Ascending aorta (tissue), 2 donors: Measurements from ENCODE around the gene FASTK. TPM values are rescaled to one million over a fixed set of nuclear protein-coding genes. Genes with fewer than 3 reads are reported as not detected.

Experiments
- DNase-seq, 2 donors: peaks; one replicate each; pipeline ENCODE4 v3.0.0-alpha.2; 2019; ENCODE audit warnings: low spot score in 2 of 2
- H3K27ac ChIP-seq, 2 donors: fragments of 200-600 bp; sonication (generic); one replicate each; pipeline ENCODE4 v1.5.1; 2016 to 2017; ENCODE audit warnings: mild to moderate bottlenecking in 1 of 2
- H3K27me3 ChIP-seq: fragments of 200-600 bp; sonication (generic); one replicate; pipeline ENCODE4 v1.5.1; 2017
- H3K36me3 ChIP-seq, 2 donors: fragments of 200-600 bp; sonication (generic); one replicate each; pipeline ENCODE4 v1.5.1; 2016
- H3K4me1 ChIP-seq, 2 donors: fragments of 200-600 bp; sonication (generic); one replicate each; pipeline ENCODE4 v1.5.1; 2016 to 2017; ENCODE audit warnings: mild to moderate bottlenecking in 1 of 2
- H3K4me3 ChIP-seq, 2 donors: fragments of 200-600 bp; sonication (generic); one replicate each; pipeline ENCODE4 v1.5.1; 2016 to 2017; ENCODE audit warnings: mild to moderate bottlenecking in 1 of 2
- H3K9me3 ChIP-seq, 2 donors: fragments of 200-600 bp; sonication (generic); one replicate each; pipeline ENCODE4 v1.5.1; 2016
- CTCF ChIP-seq, 3 experiments: fragments of 200-600 bp in 2 of 3; fragments of 450-650 bp in 1 of 3; sonication (generic) in 2 of 3; IDR thresholded peaks; one replicate each; pipeline ENCODE4 v1.5.1; 2016 to 2019; ENCODE audit warnings: antibody characterized with exemption in 3 of 3, mild to moderate bottlenecking in 1 of 3, moderate library complexity in 1 of 3
- intact Hi-C: fragments of 100-400 bp; cut with DNase I; formaldehyde crosslinking; loops from one replicate; pipeline ENCODE4 v1.15.1; 2023
- total RNA-seq: library from RNA; depleted of rRNA; stranded (reverse); fragments of >200 nt; gene quantifications from one replicate; pipeline ENCODE4 v1.1.0, GENCODE V29; 2016

Gene FASTK
- total RNA-seq, 1 donor from 2014 or later: 121 TPM

GRCh38 chr7:151126491-151127137 is 46.0 kb upstream of the FASTK start:
- Histone ChIP-seq H3K9me3 (no peaks in the 10 kb centered on the region), H3K4me3 (peak overlapping the region in 1 of 2 donors; percentile 68), H3K36me3 (peaks cover 24 to 54% of the 10 kb centered on the region in 2 donors), H3K27me3 (no peaks in the 10 kb centered on the region), H3K27ac (no peak overlapping the region), H3K4me1 (peaks cover 3 to 5% of the 10 kb centered on the region in 2 donors)
- no peak for TF ChIP-seq CTCF (IDR thresholded peaks at IDR 0.05)
- DNase-seq: no peak
- intact Hi-C loops: no loop called here

- TF ChIP-seq CTCF (IDR thresholded peaks at IDR 0.05): no peak
- Histone ChIP-seq H3K4me3 (peak overlapping the region; percentile 43 to 68), H3K36me3 (peaks cover 26 to 54% of the 10 kb centered on the region in 2 donors), H3K27ac (no peak overlapping the region), H3K4me1 (peaks cover 3 to 5% of the 10 kb centered on the region in 2 donors), H3K27me3 (no peaks in the 10 kb centered on the region), H3K9me3 (no peaks in the 10 kb centered on the region)
- intact Hi-C loops: loop anchor here (2.0 kb wide), 1 partner anchor 177 kb away; no protein-coding TSS in a partner anchor
- DNase-seq: no peak
Measured at GRCh38 chr7:151125846-151126481, 45.4 kb upstream of the FASTK start.

GRCh38 chr7:151125470-151125845 is 44.8 kb upstream of the FASTK start:
- no peak for DNase-seq
- intact Hi-C loops: loop anchor here (2.0 kb wide), 1 partner anchor 177 kb away; no protein-coding TSS in a partner anchor
- H3K27ac ChIP-seq: no peak overlapping the region

GRCh38 chr7:151124899-151125399 is 44.3 kb upstream of the FASTK start:
- TF ChIP-seq CTCF (IDR thresholded peaks at IDR 0.05): no peak
- Histone ChIP-seq H3K4me1 (peaks cover 3 to 5% of the 10 kb centered on the region in 2 donors), H3K27me3 (no peaks in the 10 kb centered on the region), H3K9me3 (no peaks in the 10 kb centered on the region), H3K4me3 (no peak overlapping the region), H3K36me3 (peaks cover 31 to 54% of the 10 kb centered on the region in 2 donors), H3K27ac (no peak overlapping the region)
- intact Hi-C loops: loop anchor here (1.0 to 2.0 kb wide), 2 partner anchors 47 to 178 kb away; no protein-coding TSS in a partner anchor
- no peak for DNase-seq

More at GRCh38 chr7:151125470-151125845, 44.8 kb upstream of the FASTK start:
- Histone ChIP-seq H3K4me1 (peaks cover 3 to 5% of the 10 kb centered on the region in 2 donors), H3K9me3 (no peaks in the 10 kb centered on the region), H3K4me3 (peak overlapping the region; percentile 43 to 68), H3K36me3 (peaks cover 31 to 54% of the 10 kb centered on the region in 2 donors), H3K27me3 (no peaks in the 10 kb centered on the region)
- TF ChIP-seq CTCF (IDR thresholded peaks at IDR 0.05): no peak

GRCh38 chr7:151124481-151124880 is 43.9 kb upstream of the FASTK start:
- Histone ChIP-seq H3K4me1 (peaks cover 3 to 5% of the 10 kb centered on the region in 2 donors), H3K27ac (no peak overlapping the region), H3K27me3 (no peaks in the 10 kb centered on the region), H3K4me3 (no peak overlapping the region), H3K36me3 (peaks cover 31 to 54% of the 10 kb centered on the region in 2 donors), H3K9me3 (no peaks in the 10 kb centered on the region)
- intact Hi-C loops: loop anchor here (1.0 to 2.0 kb wide), 2 partner anchors 48 to 178 kb away; no protein-coding TSS in a partner anchor
- TF ChIP-seq CTCF (IDR thresholded peaks at IDR 0.05): no peak
- DNase-seq: no peak
